Adrenal gland (tissue), 12 donors: ENCODE results near the gene GNG2. TPM values are rescaled to one million over a fixed set of nuclear protein-coding genes. Genes with fewer than 3 reads are reported as not detected.

Experiments used
- DNase-seq, 7 donors: peaks; one replicate each; pipeline ENCODE4 v3.0.0-alpha.2; 2019 to 2020
- H3K27ac ChIP-seq, 5 donors: fragments of 200-600 bp; sonication (generic) in 4 of 5; 1 replicate in 3 of 5; 2 replicates in 2 of 5; pipeline versions ENCODE4 v1.5.1 to v1.8.0; 2016 to 2020; ENCODE audit warnings: mild to moderate bottlenecking in 1 of 5
- H3K27me3 ChIP-seq: fragments of 200-600 bp; 2 replicates; pipeline ENCODE4 v1.8.0; 2021
- H3K36me3 ChIP-seq, 2 donors: fragments of 200-600 bp; replicated peaks in 1 of 2; 1 replicate in 1 of 2; 2 replicates in 1 of 2; pipeline versions ENCODE4 v1.5.1 to v1.8.0; 2018 to 2022
- H3K4me1 ChIP-seq, 2 donors: fragments of 200-600 bp; replicated peaks in 1 of 2; 1 replicate in 1 of 2; 2 replicates in 1 of 2; pipeline versions ENCODE4 v1.5.1 to v1.8.0; 2018 to 2021
- H3K4me3 ChIP-seq, 4 donors: fragments of 200-600 bp; sonication (generic) in 3 of 4; one replicate each; pipeline ENCODE4 v1.5.1; 2016 to 2018
- H3K9me3 ChIP-seq, 3 donors: fragments of 200-600 bp; sonication (generic) in 1 of 3; replicated peaks in 1 of 3; 1 replicate in 2 of 3; 2 replicates in 1 of 3; pipeline versions ENCODE4 v1.5.1 to v1.8.0; 2016 to 2021
- CTCF ChIP-seq, 6 experiments: fragments of 450-650 bp in 4 of 6; fragments of 200-600 bp in 2 of 6; sonication (generic) in 1 of 6; IDR thresholded peaks; 1 replicate in 5 of 6; 2 replicates in 1 of 6; pipeline versions ENCODE4 v1.5.1 to v1.8.0; 2016 to 2021; ENCODE audit warnings: antibody characterized with exemption in 6 of 6, mild to moderate bottlenecking in 2 of 6, moderate library complexity in 1 of 6
- POLR2A ChIP-seq, 2 donors: fragments of 450-650 bp; IDR thresholded peaks; one replicate each; pipeline ENCODE4 v1.6.1; 2017; ENCODE audit warnings: antibody characterized with exemption in 2 of 2, mild to moderate bottlenecking in 2 of 2, moderate library complexity in 1 of 2
- WGBS, 4 donors: extraction: QIAGEN DNeasy Blood & Tissue Kit in 2 of 4; methylation state at CpG; one replicate each; pipeline versions ENCODE4 v1.1.5 to v1.1.7; 2013 to 2017; 5-methylcytosine and 5-hydroxymethylcytosine counted together
- intact Hi-C, 2 donors: fragments of 100-400 bp; cut with DNase I; formaldehyde crosslinking; loops; one replicate each; pipeline versions ENCODE4 v1.14.1 to v1.15.0; 2022 to 2023
- polyA plus RNA-seq, 3 donors: library from polyadenylated mRNA; stranded (reverse); fragments of 200-250 nt in 2 of 3; fragments of 350-450 nt in 1 of 3; fragmentation: Illumina TruSeq in 1 of 3; extraction: RNeasy Lipid Tissue Mini Kit (QIAGEN cat#74804) in 1 of 3; gene quantifications; one replicate each; pipeline ENCODE4 v1.2.3, GENCODE V29; 2013 to 2014
- total RNA-seq, 9 donors: library from RNA; depleted of rRNA in 4 of 9; stranded (reverse); fragments of >200 nt in 4 of 9; fragments of 120-200 nt in 1 of 9; fragmentation: NEBNext Ultra II Directional in 1 of 9; extraction: Animal tissue kit (Norgen Biotek cat#: 25700) in 1 of 9; gene quantifications; one replicate each; pipeline versions ENCODE4 v1.1.0 to v1.2.4, GENCODE V29; 2013 to 2023
- donor health status: healthy with polysubstance abuse.
- donor health status: Bipolar disorder and iron deficiency.
- donor health status: DM: yes; HTN: yes; CAD: no.
- donor health status: DM: no; HTN: no; CAD: no.
- donor health status: DM: no; HTN: no; CAD: no.
- donor health status: DM: yes; HTN: yes; CAD: no.

GNG2 gene
- total and polyA plus RNA-seq, 12 donors = 6.7 to 61.4 (median 20.7) TPM

GRCh38 chr14:51969852-51970540 lies 109.6 kb downstream of the GNG2 start:
- Histone ChIP-seq H3K36me3 (no peaks in the 10 kb centered on the region), H3K4me1 (no peaks in the 10 kb centered on the region), H3K4me3 (no peak overlapping the region), H3K9me3 (no peaks in the 10 kb centered on the region), H3K27ac (no peak overlapping the region), H3K27me3 (no peaks in the 10 kb centered on the region)
- intact Hi-C loops = no loop called here
- 75 to 85% (median 77%) methylated on average over 5 to 6 of the region's 6 CpGs for WGBS, 4 donors
- TF ChIP-seq POLR2A (IDR thresholded peaks at IDR 0.05) (no peak), CTCF (IDR thresholded peaks at IDR 0.05) (no peak)
- DNase-seq = no peak

GRCh38 chr14:51972566-51972965 lies 112.2 kb downstream of the GNG2 start:
- TF ChIP-seq POLR2A (IDR thresholded peaks at IDR 0.05) (no peak), CTCF (IDR thresholded peaks at IDR 0.05) (no peak)
- H3K36me3 ChIP-seq = no peaks in the 10 kb centered on the region
- WGBS, 4 donors = 89 to 94% (median 94%) methylated on average over 7 of the region's 7 CpGs
- intact Hi-C loops = no loop called here
- no peak overlapping the region for H3K4me3 ChIP-seq
- DNase-seq = no peak
- no peaks in the 10 kb centered on the region for H3K9me3 ChIP-seq
- no peaks in the 10 kb centered on the region for H3K4me1 ChIP-seq
- H3K27me3 ChIP-seq = no peaks in the 10 kb centered on the region
- no peak overlapping the region for H3K27ac ChIP-seq

GRCh38 chr14:51977075-51977474 lies 116.7 kb downstream of the GNG2 start:
- intact Hi-C loops = no loop called here
- no peaks in the 10 kb centered on the region for H3K36me3 ChIP-seq
- no peaks in the 10 kb centered on the region for H3K9me3 ChIP-seq
- H3K27ac ChIP-seq = no peak overlapping the region
- DNase-seq = no peak
- H3K4me1 ChIP-seq = peaks cover 0 to 6% of the 10 kb centered on the region in 2 donors
- H3K27me3 ChIP-seq = no peaks in the 10 kb centered on the region
- no peak overlapping the region for H3K4me3 ChIP-seq
- 89 to 93% (median 91%) methylated on average over 5 of the region's 5 CpGs for WGBS, 4 donors
- TF ChIP-seq POLR2A (IDR thresholded peaks at IDR 0.05) (no peak), CTCF (IDR thresholded peaks at IDR 0.05) (no peak)

- H3K9me3 ChIP-seq = no peaks in the 10 kb centered on the region
- peaks cover 0 to 6% of the 10 kb centered on the region in 2 donors for H3K4me1 ChIP-seq
- 17 to 26% (median 22%) methylated on average over 2 of the region's 2 CpGs for WGBS, 4 donors
- H3K4me3 ChIP-seq = no peak overlapping the region
- DNase-seq = peak in 1 of 7 donors; percentile 38
- no peaks in the 10 kb centered on the region for H3K27me3 ChIP-seq
- TF ChIP-seq CTCF (IDR thresholded peaks at IDR 0.05) (no peak), POLR2A (IDR thresholded peaks at IDR 0.05) (no peak)
- no peaks in the 10 kb centered on the region for H3K36me3 ChIP-seq
- H3K27ac ChIP-seq = peak overlapping the region in 3 of 5 donors; percentile 6 to 43 (median 32)
- intact Hi-C loops = no loop called here
Observed at GRCh38 chr14:51978681-51979085, 118.3 kb downstream of the GNG2 start.
